H9 (cell line): ENCODE results near the gene ANO2. TPM values are rescaled to one million over a fixed set of nuclear protein-coding genes. Genes with fewer than 3 reads are reported as not detected.

ENCODE experiments used
- DNase-seq: peaks from one replicate; pipeline ENCODE4 v3.0.0-alpha.2; 2017
- H2AFZ ChIP-seq: one replicate; pipeline ENCODE4 v1.6.1; 2013; ENCODE audit warnings: mild to moderate bottlenecking, low read length, control low read depth, moderate library complexity
- H2AK5ac ChIP-seq: 2 replicates; pipeline ENCODE4 v1.6.1; 2013; ENCODE audit warnings: low read length, control low read depth, mixed read lengths; ENCODE audit not compliant: insufficient read length
- H2BK120ac ChIP-seq: one replicate; pipeline ENCODE4 v1.6.1; 2013; ENCODE audit warnings: low read depth, mild to moderate bottlenecking, low read length, control low read depth, inconsistent platforms; ENCODE audit not compliant: poor library complexity, severe bottlenecking
- H2BK12ac ChIP-seq: 2 replicates; pipeline ENCODE4 v1.6.1; 2013; ENCODE audit warnings: low read length, control low read depth, mixed read lengths, low read depth; ENCODE audit not compliant: insufficient read length
- H2BK15ac ChIP-seq: 2 replicates; pipeline ENCODE4 v1.6.1; 2013; ENCODE audit warnings: low read depth, low read length, control low read depth
- H2BK20ac ChIP-seq: one replicate; pipeline ENCODE4 v1.6.1; 2013; ENCODE audit warnings: low read depth, mild to moderate bottlenecking, low read length, control low read depth, inconsistent platforms; ENCODE audit not compliant: poor library complexity, severe bottlenecking
- H2BK5ac ChIP-seq: 2 replicates; pipeline ENCODE4 v1.6.1; 2013; ENCODE audit warnings: low read length, control low read depth, mixed read lengths; ENCODE audit not compliant: insufficient read length
- H3K14ac ChIP-seq: 2 replicates; pipeline ENCODE4 v1.6.1; 2013; ENCODE audit warnings: low read length, control low read depth; ENCODE audit not compliant: insufficient read depth
- H3K18ac ChIP-seq: 2 replicates; pipeline ENCODE4 v1.6.1; 2013; ENCODE audit warnings: low read depth, mild to moderate bottlenecking, mixed read lengths, low read length, control low read depth; ENCODE audit not compliant: insufficient read length
- H3K23ac ChIP-seq: 2 replicates; pipeline ENCODE4 v1.6.1; 2013; ENCODE audit warnings: low read length, control low read depth, mixed read lengths, low read depth; ENCODE audit not compliant: insufficient read length
- H3K23me2 ChIP-seq: 2 replicates; pipeline ENCODE4 v1.6.1; 2013; ENCODE audit warnings: low read depth, mild to moderate bottlenecking, mixed read lengths, low read length, control low read depth; ENCODE audit not compliant: insufficient read length, poor library complexity, severe bottlenecking
- H3K27ac ChIP-seq: 2 replicates; pipeline ENCODE4 v1.5.1; 2013; ENCODE audit warnings: low read length, control low read depth, mixed read lengths, low read depth; ENCODE audit not compliant: insufficient read length
- H3K27me3 ChIP-seq: 2 replicates; pipeline ENCODE4 v1.6.1; 2013; ENCODE audit warnings: low read length, control low read depth, inconsistent platforms; ENCODE audit not compliant: insufficient read depth
- H3K4ac ChIP-seq: 2 replicates; pipeline ENCODE4 v1.6.1; 2013; ENCODE audit warnings: low read depth, mild to moderate bottlenecking, control low read depth, inconsistent platforms, low read length, moderate library complexity
- H3K4me1 ChIP-seq: 2 replicates; pipeline ENCODE4 v1.6.1; 2013; ENCODE audit warnings: low read length, control low read depth, inconsistent platforms; ENCODE audit not compliant: insufficient read depth
- H3K4me2 ChIP-seq: 2 replicates; pipeline ENCODE4 v1.6.1; 2013; ENCODE audit warnings: low read length, control low read depth, mixed read lengths; ENCODE audit not compliant: insufficient read length, insufficient read depth
- H3K56ac ChIP-seq: 2 replicates; pipeline ENCODE4 v1.6.1; 2013; ENCODE audit warnings: low read depth, mild to moderate bottlenecking, mixed read lengths, low read length, control low read depth; ENCODE audit not compliant: insufficient read length
- H3K79me1 ChIP-seq: 2 replicates; pipeline ENCODE4 v1.6.1; 2013; ENCODE audit warnings: low read depth, mild to moderate bottlenecking, moderate library complexity, low read length, control low read depth, inconsistent platforms; ENCODE audit not compliant: insufficient read depth, poor library complexity, severe bottlenecking
- H3K79me2 ChIP-seq: 2 replicates; pipeline ENCODE4 v1.6.1; 2013; ENCODE audit warnings: low read length, control low read depth, inconsistent platforms; ENCODE audit not compliant: insufficient read depth
- H3K9ac ChIP-seq: 2 replicates; pipeline ENCODE4 v1.6.1; 2013; ENCODE audit warnings: low read length, control low read depth, mixed read lengths; ENCODE audit not compliant: insufficient read length; ENCODE audit errors: extremely low read depth
- H3K9me3 ChIP-seq: one replicate; pipeline ENCODE4 v1.6.1; 2013; ENCODE audit warnings: low read depth, low read length, inconsistent platforms; ENCODE audit not compliant: control insufficient read depth
- H3T11ph ChIP-seq: one replicate; pipeline ENCODE4 v1.6.1; 2013; ENCODE audit warnings: mild to moderate bottlenecking, low read length, control low read depth, inconsistent platforms
- H4K20me1 ChIP-seq: one replicate; pipeline ENCODE4 v1.6.1; 2013; ENCODE audit not compliant: control insufficient read depth, insufficient read length, insufficient read depth
- H4K5ac ChIP-seq: 2 replicates; pipeline ENCODE4 v1.6.1; 2013; ENCODE audit warnings: low read depth, mild to moderate bottlenecking, mixed read lengths, low read length, control low read depth; ENCODE audit not compliant: insufficient read length
- H4K8ac ChIP-seq: replicated peaks from 2 replicates; pipeline ENCODE4 v1.6.1; 2013; ENCODE audit warnings: low read length, control low read depth, mixed read lengths, low read depth; ENCODE audit not compliant: insufficient read length
- H4K91ac ChIP-seq: 2 replicates; pipeline ENCODE4 v1.6.1; 2013; ENCODE audit warnings: low read depth, mild to moderate bottlenecking, moderate library complexity, mixed read lengths, low read length, control low read depth; ENCODE audit not compliant: insufficient read length
- H3K27ac Mint-ChIP-seq, 3 experiments: 2 replicates in 2 of 3; 3 replicates in 1 of 3; pipeline ENCODE4 v1.8.0; 2020 to 2021; ENCODE audit warnings: mixed read lengths in 3 of 3, mild to moderate bottlenecking in 1 of 3, moderate library complexity in 1 of 3
- H3K27me3 Mint-ChIP-seq: 2 replicates; pipeline ENCODE4 v1.8.0; 2021; ENCODE audit warnings: low read depth, mild to moderate bottlenecking, moderate library complexity, mixed read lengths
- H3K36me3 Mint-ChIP-seq, 3 experiments: 2 replicates in 2 of 3; 3 replicates in 1 of 3; pipeline ENCODE4 v1.8.0; 2020 to 2021; ENCODE audit warnings: low read depth in 3 of 3, mixed read lengths in 3 of 3; ENCODE audit not compliant: insufficient read depth in 1 of 3
- H3K4me1 Mint-ChIP-seq, 2 experiments: 2 replicates each; pipeline ENCODE4 v1.8.0; 2020; ENCODE audit warnings: mixed read lengths in 2 of 2
- H3K4me3 Mint-ChIP-seq, 2 experiments: 2 replicates in 1 of 2; 3 replicates in 1 of 2; pipeline ENCODE4 v1.8.0; 2020 to 2021; ENCODE audit warnings: mild to moderate bottlenecking in 2 of 2, mixed read lengths in 2 of 2, moderate library complexity in 1 of 2
- H3K9me3 Mint-ChIP-seq, 2 experiments: 2 replicates in 1 of 2; 3 replicates in 1 of 2; pipeline ENCODE4 v1.8.0; 2020; ENCODE audit warnings: mild to moderate bottlenecking in 2 of 2, mixed read lengths in 2 of 2, moderate library complexity in 1 of 2
- WGBS: extraction: QIAGEN DNeasy Blood & Tissue Kit; methylation state at CpG from one replicate; pipeline ENCODE4 v1.1.7; 2013; ENCODE audit warnings: missing lambda C conversion rate, low lambda C conversion rate, mixed read lengths; ENCODE audit not compliant: insufficient read length; ENCODE audit errors: extremely low coverage; 5-methylcytosine and 5-hydroxymethylcytosine counted together
- total RNA-seq: library from RNA; stranded (reverse); gene quantifications from 2 replicates; pipeline ENCODE4 v1.2.1, GENCODE V29; 2021
- TF ChIP-seq, protein P1 (sequence below): fragments of 200-600 bp; sonication (generic); conservative IDR thresholded peaks from 3 replicates; pipeline ENCODE4 v1.8.0; 2021; ENCODE audit warnings: antibody characterized with exemption, mild to moderate bottlenecking

Gene ANO2
- total RNA-seq, 1 experiment from 2014 or later, result 3.8 TPM

- WGBS, result no CpG with 5 or more reads among the region's 3 CpGs
- no peak overlapping the region for H3K4me2 ChIP-seq
- H3K18ac ChIP-seq, result no peak overlapping the region
- H2BK20ac ChIP-seq, result no peak overlapping the region
- no peaks in the 10 kb centered on the region for H3K4me1 ChIP-seq
- no peak overlapping the region for H3K4me3 Mint-ChIP-seq
- H2BK12ac ChIP-seq, result no peak overlapping the region
- TF ChIP-seq, protein P1, sequence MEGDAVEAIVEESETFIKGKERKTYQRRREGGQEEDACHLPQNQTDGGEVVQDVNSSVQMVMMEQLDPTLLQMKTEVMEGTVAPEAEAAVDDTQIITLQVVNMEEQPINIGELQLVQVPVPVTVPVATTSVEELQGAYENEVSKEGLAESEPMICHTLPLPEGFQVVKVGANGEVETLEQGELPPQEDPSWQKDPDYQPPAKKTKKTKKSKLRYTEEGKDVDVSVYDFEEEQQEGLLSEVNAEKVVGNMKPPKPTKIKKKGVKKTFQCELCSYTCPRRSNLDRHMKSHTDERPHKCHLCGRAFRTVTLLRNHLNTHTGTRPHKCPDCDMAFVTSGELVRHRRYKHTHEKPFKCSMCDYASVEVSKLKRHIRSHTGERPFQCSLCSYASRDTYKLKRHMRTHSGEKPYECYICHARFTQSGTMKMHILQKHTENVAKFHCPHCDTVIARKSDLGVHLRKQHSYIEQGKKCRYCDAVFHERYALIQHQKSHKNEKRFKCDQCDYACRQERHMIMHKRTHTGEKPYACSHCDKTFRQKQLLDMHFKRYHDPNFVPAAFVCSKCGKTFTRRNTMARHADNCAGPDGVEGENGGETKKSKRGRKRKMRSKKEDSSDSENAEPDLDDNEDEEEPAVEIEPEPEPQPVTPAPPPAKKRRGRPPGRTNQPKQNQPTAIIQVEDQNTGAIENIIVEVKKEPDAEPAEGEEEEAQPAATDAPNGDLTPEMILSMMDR, result no peak
- no peak overlapping the region for H3K27ac Mint-ChIP-seq
- DNase-seq, result no peak
- no peak overlapping the region for H3K23ac ChIP-seq
- H3K9ac ChIP-seq, result no peak overlapping the region
- peaks cover 4% of the 10 kb centered on the region for H3K27me3 Mint-ChIP-seq
- H3K4ac ChIP-seq, result no peak overlapping the region
- H3K9me3 ChIP-seq, result no peaks in the 10 kb centered on the region
- no peak overlapping the region for H3K27ac ChIP-seq
- H3K14ac ChIP-seq, result no peak overlapping the region
- H2BK15ac ChIP-seq, result no peak overlapping the region
- no peaks in the 10 kb centered on the region for H3K27me3 ChIP-seq
- no peaks in the 10 kb centered on the region for H3K79me1 ChIP-seq
- H4K20me1 ChIP-seq, result no peaks in the 10 kb centered on the region
- H3K56ac ChIP-seq, result no peak overlapping the region
- H2AFZ ChIP-seq, result no peak overlapping the region
- H4K5ac ChIP-seq, result no peak overlapping the region
- H3K23me2 ChIP-seq, result no peaks in the 10 kb centered on the region
- H3K79me2 ChIP-seq, result no peaks in the 10 kb centered on the region
- H2BK5ac ChIP-seq, result no peak overlapping the region
- H3K4me1 Mint-ChIP-seq, result no peaks in the 10 kb centered on the region
- no peaks in the 10 kb centered on the region for H3K9me3 Mint-ChIP-seq
- H3T11ph ChIP-seq, result no peak overlapping the region
- H4K8ac ChIP-seq, result no peak overlapping the region
- no peaks in the 10 kb centered on the region for H3K36me3 Mint-ChIP-seq
- no peak overlapping the region for H4K91ac ChIP-seq
- H2AK5ac ChIP-seq, result no peak overlapping the region
- no peak overlapping the region for H2BK120ac ChIP-seq
Measured at GRCh38 chr12:5682581-5682980, 262.5 kb downstream of the ANO2 start.
